ENCODE results near the gene P4HB.

GRCh38 chr17:81878294-81878693, 18.0 kb upstream of the P4HB start:
- TF ChIP-seq CTCF (IDR thresholded peaks at IDR 0.05) (no peak), POLR2AphosphoS5 (IDR thresholded peaks at IDR 0.05; ENCODE audit: low read depth, low read length) (no peak), TCF7L2 (IDR thresholded peaks at IDR 0.05; ENCODE audit: low read depth, low read length) (no peak)
- TF ChIP-seq, protein P1, sequence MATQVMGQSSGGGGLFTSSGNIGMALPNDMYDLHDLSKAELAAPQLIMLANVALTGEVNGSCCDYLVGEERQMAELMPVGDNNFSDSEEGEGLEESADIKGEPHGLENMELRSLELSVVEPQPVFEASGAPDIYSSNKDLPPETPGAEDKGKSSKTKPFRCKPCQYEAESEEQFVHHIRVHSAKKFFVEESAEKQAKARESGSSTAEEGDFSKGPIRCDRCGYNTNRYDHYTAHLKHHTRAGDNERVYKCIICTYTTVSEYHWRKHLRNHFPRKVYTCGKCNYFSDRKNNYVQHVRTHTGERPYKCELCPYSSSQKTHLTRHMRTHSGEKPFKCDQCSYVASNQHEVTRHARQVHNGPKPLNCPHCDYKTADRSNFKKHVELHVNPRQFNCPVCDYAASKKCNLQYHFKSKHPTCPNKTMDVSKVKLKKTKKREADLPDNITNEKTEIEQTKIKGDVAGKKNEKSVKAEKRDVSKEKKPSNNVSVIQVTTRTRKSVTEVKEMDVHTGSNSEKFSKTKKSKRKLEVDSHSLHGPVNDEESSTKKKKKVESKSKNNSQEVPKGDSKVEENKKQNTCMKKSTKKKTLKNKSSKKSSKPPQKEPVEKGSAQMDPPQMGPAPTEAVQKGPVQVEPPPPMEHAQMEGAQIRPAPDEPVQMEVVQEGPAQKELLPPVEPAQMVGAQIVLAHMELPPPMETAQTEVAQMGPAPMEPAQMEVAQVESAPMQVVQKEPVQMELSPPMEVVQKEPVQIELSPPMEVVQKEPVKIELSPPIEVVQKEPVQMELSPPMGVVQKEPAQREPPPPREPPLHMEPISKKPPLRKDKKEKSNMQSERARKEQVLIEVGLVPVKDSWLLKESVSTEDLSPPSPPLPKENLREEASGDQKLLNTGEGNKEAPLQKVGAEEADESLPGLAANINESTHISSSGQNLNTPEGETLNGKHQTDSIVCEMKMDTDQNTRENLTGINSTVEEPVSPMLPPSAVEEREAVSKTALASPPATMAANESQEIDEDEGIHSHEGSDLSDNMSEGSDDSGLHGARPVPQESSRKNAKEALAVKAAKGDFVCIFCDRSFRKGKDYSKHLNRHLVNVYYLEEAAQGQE (IDR thresholded peaks at IDR 0.05; ENCODE audit: insufficient read depth in 1 of 2, low read depth in 2 of 2, low read length in 1 of 2): no peak
